ENCODE measurements around the gene GDI2.

- TF ChIP-seq CTCF (IDR thresholded peaks at IDR 0.05) (no peak), POLR2AphosphoS5 (IDR thresholded peaks at IDR 0.05) (no peak), POLR2A (IDR thresholded peaks at IDR 0.05) (no peak)
Measured at GRCh38 chr10:5737352-5737751, 75.9 kb downstream of the GDI2 start.

Data from prostate gland (tissue), 2 donors.